ENCODE data around the gene ADD1.

The ADD1 gene

DNA sequence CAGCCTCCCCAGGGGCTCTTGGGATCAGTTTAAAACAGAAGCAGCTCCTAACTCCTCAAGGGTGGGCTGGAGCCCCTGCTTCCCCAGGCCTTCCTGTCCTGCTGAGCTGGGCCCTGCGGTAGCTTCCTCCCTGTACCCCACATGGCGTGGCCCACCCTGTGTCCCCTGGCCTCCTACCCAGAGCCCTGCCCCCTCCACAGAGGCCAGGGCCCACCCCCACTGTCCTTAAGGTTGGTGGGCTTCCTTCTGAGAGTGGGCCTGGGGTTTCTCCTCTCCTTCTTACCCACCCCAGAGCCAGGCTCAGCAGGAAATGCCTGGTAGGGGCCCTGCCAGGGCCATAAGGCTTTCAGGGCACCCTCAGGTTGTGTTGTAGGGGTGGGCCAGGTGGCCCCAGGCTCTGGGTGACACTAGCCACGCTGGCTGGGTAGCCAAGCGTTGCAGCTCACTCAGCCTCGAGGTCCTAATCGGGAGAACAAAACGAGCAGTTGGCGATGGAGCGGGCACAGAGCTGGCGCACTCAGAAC, 39.1 kb upstream of the ADD1 start:
- DNase-seq = peak in 3 of 10 donors; percentile 43 to 64 (median 63)
- intact Hi-C loops (cut with DNase I) = no loop called here

DNA sequence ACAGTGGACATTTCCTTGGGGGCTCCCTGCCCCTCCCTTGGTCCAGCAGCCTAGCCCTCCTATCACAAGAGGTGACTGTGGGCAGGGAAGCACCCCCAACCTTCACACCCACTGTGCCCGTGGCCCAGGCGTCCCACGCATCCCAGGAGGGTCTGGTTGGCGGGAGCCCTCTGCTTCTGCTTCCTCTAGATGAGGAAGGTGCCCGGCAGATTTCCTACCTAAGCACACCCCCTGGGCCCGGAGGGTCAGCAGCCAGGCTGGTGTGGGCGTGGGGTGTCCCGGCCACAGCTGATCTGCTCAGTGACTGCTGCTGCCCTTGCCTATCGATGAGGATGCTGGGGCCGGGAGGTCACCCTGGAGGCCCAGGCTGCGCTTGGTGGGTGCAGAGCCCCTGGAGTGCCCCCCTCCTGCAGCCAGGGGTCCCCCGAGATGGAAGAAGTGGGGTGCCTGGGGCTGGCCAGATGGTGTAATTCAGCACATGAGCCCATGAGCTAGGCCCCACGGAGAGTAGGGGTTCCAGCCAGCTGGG, 38.6 kb upstream of the ADD1 start:
- intact Hi-C loops (cut with DNase I) = no loop called here
- peak in 3 of 10 donors; percentile 37 to 67 (median 64) for DNase-seq

DNA sequence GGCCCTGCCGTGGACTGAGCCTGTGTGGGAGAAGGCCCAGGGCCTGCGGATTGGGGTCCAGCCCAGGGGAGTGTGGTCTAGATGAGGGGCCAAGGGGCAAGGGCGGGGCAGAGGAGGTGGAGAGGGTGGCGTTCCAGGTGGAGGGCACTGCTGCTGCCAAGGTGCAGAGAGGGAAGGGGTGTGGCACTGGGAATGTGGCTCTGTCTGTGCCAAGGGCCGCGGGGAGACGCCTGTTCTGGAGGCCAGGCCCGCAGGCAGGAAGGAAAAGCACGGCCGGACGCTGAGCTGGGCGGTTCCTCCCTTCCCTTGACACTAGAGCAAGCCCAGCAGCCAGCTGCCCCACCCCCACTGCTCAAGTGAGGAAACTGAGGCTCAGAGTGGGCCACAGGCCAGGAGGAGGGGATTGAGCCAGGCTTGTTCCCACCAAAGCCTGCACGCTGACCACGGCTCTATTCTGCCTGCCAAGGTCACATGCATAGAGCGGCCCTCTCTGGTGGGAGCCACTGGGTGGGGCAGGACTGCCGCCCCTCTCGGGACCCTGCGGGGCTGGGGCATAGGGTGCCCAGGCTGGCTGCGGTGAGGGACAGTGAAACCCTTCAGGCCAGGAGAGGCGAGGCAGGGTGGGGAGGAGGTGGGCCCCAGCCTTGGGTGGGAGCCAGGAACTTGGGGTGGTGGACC, 37.8 kb upstream of the ADD1 start:
- intact Hi-C loops (cut with DNase I) = no loop called here

GRCh38 chr4:2806390-2807355, 37.0 kb upstream of the ADD1 start:
- DNase-seq = peak in 8 of 10 donors; percentile 49 to 94 (median 66)
- intact Hi-C loops (cut with DNase I) = no loop called here

More for the DNA sequence above, 37.8 kb upstream of the ADD1 start:
- peak in 3 of 10 donors; percentile 71 to 81 (median 74) for DNase-seq

DNA sequence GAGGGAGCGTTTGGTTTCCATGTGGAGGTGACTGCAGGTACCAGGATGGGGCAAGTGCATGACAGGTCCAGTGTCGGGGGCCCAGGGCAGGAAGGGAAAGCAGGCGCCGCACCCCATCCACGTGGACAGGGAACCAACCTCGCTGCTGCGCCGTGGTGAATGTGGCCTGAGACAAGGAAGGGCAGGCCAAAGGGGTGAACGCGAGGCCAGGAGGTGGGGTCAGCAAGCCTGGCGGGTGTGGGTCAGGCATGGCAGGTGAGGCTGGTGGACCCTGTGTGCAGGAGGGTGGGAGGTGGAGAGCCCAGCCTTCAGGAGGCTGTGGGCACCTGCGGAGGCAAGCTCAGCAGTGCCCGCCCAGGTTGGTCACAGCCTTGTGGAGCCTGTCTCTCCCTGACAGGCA, 36.1 kb upstream of the ADD1 start:
- no peak for DNase-seq
- intact Hi-C loops (cut with DNase I) = no loop called here

- no peak for DNase-seq
- intact Hi-C loops (cut with DNase I) = no loop called here
These were observed 35.6 kb upstream of the ADD1 start for GRCh38 chr4:2808001-2808400.

DNA sequence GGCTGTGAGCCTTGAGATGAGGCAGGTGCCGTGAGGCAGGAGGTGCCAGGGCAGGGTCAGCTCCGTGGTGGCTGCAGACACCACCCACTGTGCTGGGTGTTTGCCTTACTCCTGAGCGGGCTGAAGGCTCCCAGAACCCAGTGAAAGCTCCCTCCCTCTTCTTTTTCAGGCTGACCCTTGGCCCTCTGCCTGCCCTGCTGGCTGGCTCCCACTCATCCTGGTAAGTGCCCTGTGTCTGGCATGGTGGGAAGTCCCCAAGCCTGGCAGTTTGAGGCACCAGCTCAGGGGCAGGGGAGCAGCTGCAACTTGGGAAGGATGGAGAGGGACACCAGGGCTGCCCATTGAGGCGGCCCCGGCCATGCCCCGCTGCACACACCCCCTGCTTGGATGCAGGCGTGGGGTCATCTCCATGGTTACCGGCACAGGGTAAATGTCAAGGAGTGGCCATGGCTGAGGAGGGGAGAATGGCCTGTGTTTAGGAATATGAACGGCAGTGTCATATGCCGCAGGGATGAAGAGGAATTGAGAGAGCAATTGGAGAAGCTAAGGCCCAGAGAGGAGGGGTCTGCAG, 33.9 kb upstream of the ADD1 start:
- intact Hi-C loops (cut with DNase I) = no loop called here
- DNase-seq = no peak

DNA sequence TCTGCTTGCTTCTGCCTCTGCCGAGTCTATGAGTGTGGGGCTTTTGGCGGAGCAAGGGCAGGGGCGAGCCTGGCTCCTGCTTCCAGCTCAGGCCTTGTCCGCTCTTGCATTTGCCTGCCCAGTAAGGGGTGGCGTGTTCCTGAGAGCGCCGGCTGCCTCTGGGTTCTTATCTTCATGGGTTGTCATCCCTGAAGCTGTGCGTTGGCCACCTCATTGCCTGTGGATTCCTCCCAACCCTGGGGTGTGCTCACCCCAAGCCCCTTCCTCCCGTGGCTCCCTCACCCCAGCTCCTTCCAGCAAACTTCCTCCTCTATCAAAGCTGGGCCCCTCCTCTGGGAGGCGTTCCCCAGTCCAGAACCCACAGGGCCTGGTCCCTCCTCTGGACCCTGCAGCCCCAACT, 33.3 kb upstream of the ADD1 start:
- intact Hi-C loops (cut with DNase I) = no loop called here
- DNase-seq = no peak

DNA sequence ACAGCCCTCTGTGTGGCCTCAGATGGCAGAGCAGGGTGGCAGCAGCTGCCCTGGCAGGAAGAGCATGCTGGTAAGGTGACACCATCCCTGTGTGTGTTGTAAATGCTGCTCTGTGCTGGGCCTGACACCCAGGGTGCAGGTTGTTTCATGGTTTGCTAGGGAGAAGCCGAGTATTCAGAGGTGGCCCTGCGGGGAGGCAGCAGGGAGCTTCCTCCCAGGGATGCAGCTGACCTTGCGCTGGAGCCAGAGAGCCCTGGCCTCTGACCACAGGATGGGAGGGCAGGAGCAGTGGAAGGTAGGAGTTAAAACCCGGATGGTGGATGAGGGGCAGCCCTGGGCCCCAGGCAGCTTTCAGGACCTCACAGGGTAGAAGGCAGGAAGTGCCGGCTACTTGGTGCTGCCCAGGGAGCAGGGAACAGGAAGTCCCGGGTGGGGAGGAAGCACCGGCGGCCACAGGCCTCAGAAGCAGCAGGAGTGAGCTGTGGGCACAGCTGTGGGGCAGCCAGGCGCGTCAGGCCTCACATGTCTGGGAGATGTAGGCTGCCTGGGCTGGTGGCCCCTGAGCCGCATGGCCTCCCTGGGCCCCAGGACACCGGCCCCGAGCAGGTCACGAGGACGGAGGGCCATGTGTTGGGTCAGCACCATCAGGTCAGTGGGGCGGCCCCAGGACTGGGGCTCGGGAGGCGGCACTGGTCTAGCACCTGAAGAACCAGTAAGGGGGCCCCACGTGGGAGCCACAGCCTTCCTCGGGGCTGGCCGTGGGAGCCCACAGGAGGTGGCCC, 31.6 kb upstream of the ADD1 start:
- DNase-seq = peak in 5 of 10 donors; percentile 37 to 84 (median 43)
- intact Hi-C loops (cut with DNase I) = no loop called here

DNA sequence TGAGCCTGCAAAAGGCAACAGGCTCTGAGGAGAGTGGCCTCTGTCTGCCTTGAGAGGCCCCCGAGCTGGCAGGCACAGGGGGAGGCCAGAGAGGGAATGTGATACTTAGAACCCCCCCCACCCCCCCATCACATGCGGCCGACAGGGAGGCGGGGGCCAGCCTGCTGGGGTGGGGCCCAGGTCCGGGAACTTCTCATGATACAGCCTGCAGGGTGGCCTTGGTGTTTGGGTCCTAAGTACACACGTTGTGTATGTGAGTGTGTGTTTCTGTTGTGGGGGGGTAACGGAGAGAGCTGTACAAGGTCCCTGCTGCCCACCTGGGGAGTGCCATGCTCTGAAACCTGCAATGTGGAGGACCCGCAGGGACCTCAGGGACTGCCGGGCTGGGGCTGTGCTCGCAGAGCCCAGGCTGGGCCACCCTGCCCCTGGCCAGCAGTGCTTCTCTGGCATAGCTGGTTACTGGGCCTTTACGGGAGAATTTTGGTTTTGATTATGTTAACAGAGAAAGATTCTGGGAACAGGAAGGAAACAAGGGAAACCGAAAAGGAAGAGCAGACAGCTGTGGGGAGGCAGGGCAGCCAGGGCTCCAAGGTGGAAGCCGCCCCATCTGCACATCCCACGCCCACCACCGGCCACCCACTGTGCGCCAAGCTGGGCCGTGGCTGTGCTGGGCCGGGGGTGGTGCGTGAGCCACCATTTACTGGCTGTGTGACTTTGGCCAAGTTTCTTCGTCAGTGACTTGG, 30.9 kb upstream of the ADD1 start:
- intact Hi-C loops (cut with DNase I) = no loop called here
- no peak for DNase-seq

DNA sequence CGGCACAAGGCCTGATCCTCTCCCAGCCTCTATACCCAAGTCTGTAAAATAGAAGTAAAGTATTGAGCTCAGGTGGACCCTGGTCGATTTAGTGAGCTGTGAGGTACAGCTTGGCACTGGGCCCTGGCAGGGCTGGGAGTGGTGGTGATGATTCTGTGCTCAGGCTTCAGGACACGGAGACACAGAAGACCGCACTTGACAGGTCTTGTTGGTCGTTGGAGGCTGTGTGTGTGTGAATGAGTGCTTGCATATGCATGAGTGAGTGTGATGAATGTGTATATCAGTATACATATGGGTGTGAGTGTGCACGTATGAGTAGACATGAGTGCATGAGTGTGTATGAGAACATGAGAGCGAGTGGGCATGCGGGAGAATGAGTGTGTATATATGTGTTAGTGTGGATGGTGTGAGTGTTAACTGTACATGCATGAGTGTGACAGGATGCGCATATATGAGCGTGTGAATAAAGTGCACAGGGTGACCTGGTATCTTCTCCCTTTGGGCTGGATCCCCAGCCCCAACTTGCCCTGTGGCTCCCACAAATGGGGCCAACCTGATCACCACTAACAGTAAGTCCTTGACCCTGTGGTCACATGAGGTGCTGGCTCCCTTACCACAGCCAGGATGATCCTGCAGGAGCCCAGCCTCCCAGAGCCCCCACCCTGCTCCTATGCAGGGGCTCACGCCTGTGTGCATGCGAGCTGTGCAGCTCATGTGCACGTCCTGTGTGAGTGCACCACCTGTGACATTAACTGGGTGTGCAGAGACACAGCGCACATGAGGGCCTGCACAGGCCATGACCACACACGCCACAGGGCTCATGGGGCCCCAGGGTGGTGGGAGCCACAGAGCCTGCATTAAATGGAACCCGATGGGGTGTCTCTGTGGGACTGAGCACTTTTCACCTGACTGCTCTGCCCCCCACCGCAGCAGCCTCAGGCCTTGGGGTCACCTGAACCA, 29.9 kb upstream of the ADD1 start:
- no peak for DNase-seq
- intact Hi-C loops (cut with DNase I) = no loop called here

DNA sequence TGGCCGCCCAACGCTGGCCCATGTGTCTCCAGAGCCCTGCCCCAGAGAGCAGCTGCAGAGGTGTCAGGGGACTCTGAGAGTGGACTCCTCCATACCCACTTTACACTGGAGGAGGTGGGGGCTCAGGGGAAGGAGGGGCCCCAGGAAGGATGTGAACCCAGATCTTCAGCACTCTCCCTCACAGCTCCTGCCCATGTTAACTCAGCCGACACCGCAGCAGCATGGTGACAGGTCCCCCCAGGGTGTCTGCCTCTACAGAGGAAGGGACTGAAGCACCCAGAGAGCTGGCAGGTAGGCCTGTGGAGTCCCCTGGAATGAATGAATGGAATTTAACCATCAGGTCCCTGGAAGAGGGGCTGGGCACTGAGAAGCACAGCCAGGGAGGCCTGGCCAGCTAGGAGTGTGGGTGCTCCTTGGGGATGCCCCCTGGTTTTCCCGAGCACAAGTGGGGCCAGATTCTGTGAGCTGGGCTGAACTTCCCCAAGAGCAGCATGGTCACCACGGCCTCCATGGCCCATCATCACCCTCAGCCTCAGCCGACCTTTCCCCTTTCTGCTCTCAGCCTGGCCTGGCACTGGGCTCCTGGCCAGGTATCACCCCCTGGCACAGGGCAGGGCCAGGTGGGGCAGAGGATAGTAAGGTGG, 28.9 kb upstream of the ADD1 start:
- DNase-seq = no peak
- intact Hi-C loops (cut with DNase I) = no loop called here

GRCh38 chr4:2816401-2816954, 27.2 kb upstream of the ADD1 start:
- intact Hi-C loops (cut with DNase I) = no loop called here
- DNase-seq = no peak

DNA sequence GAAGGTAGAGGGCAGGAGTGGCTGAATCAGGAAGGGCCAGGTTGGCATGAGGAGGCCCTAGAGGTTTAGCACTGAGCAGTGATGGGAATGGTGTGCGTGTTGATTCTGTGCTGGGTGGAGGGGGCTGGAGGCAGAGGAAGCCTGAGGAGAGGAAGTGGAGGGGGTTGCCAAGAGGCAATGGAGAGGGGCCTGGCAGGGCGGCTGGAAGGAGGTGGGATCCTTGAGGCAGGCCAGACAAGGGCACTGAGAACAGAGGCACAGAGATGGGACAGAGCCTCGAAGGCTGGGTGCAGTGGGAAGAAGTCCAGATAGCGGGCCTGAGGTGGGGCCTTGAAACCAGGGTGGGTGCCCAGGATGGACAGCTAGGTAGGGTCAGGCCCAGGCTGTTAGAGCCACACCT, 26.5 kb upstream of the ADD1 start:
- no peak for DNase-seq
- intact Hi-C loops (cut with DNase I) = no loop called here

- peak in 2 of 10 donors; percentile 70 to 84 for DNase-seq
- intact Hi-C loops (cut with DNase I) = no loop called here
These were observed 25.8 kb upstream of the ADD1 start for GRCh38 chr4:2817701-2818350.

GRCh38 chr4:2818351-2818939, 25.2 kb upstream of the ADD1 start:
- intact Hi-C loops (cut with DNase I) = no loop called here
- peak in 2 of 10 donors; percentile 79 to 88 for DNase-seq

Measured in posterior cingulate gyrus (tissue), 11 donors.